ENCODE measurements around the gene RMP24.
"Not testable (repeated sequence)": the region's sequence is repeated elsewhere in the genome, so short reads cannot be mapped to it uniquely, and the experiment has no call there.

Gene RMP24

GRCh38 chr18:35972197-35973000 is at the start of gene RMP24:
Gene RMP24 (plus strand): TSS chr18:35972679.
- peak; percentile 89 for DNase-seq (ENCODE audit: low read depth)

GRCh38 chr18:35923939-35924684 is 48.4 kb upstream of the RMP24 start:
- no peak for DNase-seq (ENCODE audit: low read depth)

- DNase-seq (ENCODE audit: low read depth) = no peak
Observed at GRCh38 chr18:35926884-35927283, 45.6 kb upstream of the RMP24 start.

GRCh38 chr18:35927430-35927829 is 45.0 kb upstream of the RMP24 start:
- DNase-seq (ENCODE audit: low read depth) = no peak

GRCh38 chr18:35933982-35934381 is 38.5 kb upstream of the RMP24 start:
- no peak for DNase-seq (ENCODE audit: low read depth)

GRCh38 chr18:35934891-35935290 is 37.6 kb upstream of the RMP24 start:
- DNase-seq (ENCODE audit: low read depth) = no peak

GRCh38 chr18:35935805-35936204 is 36.7 kb upstream of the RMP24 start:
- no peak for DNase-seq (ENCODE audit: low read depth)

DNA sequence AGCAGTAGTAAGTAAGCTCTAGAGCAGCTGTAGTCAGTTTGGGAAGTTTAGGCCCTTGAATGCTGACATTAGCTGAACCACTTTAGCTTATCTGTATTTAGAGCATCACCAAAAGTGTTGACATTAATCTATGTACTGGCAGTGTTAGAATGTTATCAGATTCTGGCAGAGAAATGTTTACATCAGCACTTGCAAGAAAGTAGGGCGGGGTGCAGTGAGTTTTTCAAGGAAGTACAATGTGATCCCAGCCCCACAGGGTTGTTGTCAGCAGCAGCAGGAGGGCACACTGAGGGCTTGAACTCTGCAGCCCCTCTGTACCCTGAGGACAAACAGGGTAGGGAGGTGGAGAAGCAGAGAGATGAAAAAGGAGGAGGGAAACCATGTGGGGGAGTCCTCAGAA is 35.5 kb upstream of the RMP24 start:
- DNase-seq (ENCODE audit: low read depth) = no peak

GRCh38 chr18:35938158-35938557 is 34.3 kb upstream of the RMP24 start:
- no peak for DNase-seq (ENCODE audit: low read depth)

GRCh38 chr18:35938562-35938961 is 33.9 kb upstream of the RMP24 start:
- DNase-seq (ENCODE audit: low read depth) = no peak

GRCh38 chr18:35939138-35939537 is 33.3 kb upstream of the RMP24 start:
- no peak for DNase-seq (ENCODE audit: low read depth)

- no peak for DNase-seq (ENCODE audit: low read depth)
Observed at GRCh38 chr18:35941299-35941698, 31.2 kb upstream of the RMP24 start.

DNA sequence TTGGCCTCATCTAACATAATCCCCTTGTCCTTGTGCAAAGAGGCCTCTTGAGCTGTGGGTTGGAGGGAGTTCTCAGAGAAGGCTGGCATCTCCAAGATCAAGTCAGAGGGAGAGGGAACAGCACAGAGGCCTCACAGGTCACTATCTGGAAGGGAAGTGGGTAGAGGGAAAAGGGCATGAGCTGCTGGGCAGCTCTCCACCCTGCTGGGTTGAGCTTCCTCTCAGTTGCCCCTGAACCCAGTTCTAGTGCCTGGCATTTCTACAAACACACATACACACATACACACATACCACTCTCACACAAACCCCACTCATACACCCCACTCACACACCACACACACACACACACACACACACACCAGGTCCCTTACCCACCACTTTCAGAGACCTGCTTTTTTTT is 30.3 kb upstream of the RMP24 start:
- DNase-seq (ENCODE audit: low read depth) = no peak

DNA sequence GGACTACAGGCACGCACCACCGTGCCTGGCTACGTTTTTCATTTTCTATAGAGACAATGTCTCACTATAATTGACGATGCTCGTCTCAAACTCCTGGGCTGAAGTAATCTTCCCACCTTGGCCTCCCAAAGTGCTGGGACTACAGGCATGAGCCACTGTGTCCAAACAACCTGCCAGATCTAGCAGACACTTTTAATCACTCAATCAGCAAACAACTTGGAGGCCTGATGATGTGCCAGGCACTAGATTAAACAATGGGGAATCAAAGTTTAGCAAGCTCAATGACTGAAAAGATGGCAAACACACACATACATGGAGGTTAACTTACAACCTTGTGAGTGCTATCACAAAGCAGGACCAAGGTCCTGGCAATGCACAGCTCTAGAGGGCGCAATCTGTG is 29.8 kb upstream of the RMP24 start:
- DNase-seq (ENCODE audit: low read depth) = no peak

DNA sequence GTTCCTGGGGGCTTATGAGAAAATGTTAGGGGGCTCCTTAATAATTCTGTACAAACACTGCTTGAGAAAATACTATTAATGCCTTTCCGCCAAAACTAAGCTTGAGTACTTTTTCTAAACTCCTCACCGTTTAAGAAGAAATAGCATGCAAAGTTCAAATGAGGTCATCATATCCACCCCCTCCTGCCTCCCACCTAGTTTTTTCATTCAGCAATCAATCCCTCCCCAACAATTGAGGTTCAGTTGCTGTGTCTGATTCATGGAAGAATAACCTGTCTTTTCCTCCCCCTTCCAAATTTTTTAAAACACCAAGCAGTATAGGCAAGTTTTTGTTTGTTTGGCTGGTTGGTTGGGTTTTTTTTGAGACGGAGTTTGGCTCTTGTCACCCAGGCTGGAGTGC is 24.4 kb upstream of the RMP24 start:
- DNase-seq (ENCODE audit: low read depth) = no peak

DNA sequence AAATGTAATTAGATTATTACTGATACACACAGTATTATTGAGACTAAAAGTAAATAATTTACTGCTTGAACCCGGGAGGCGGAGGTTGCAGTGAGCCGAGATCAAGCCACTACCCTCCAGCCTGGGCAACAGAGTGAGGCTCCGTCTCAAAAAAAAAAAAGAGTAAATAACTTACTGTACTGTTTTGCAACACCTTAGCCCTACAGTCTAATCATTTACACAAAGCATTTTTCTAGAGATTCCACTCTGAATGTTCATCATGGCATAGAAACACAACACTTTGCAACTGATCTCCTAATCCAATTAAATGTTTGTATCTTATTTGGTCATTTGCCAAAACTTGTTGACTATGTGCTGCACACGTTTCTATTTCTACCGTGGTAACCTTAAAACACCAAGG is 23.4 kb upstream of the RMP24 start:
- no peak for DNase-seq (ENCODE audit: low read depth)

DNA sequence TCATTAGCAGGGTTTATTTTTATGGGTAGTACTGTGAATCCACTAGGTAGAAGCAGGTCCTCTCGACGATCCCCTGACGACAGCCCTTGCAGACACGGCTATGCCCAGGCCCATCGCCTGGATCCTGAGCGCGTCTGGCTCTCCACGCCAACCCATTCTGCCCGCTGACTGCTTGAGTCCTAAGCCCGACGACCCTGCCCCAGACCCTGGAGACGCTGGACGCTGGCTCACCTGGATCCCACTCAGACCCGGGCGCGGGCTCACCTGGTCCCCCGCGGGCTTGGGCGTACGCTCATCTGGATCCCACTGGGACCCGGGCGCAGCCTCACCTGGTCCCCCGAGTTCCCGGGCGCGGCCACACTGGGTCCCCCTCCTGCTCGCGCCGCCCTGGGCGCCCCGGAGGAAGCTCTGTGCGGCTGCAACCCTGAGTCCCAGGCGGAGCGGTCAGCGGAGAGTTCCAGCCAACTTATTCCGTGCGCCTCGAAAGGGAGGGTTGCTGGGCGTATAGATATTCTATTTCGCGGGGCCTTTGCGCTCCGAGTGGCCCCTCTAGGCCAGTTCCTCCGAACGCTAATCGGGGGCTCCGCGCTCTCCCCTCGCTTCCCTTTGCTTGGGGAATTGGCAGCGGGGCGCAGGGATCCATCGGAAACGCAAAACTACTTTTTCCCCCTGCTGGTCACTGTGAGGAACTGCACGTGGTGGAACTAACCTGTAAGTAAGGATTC is 22.4 kb upstream of the RMP24 start:
- DNase-seq (ENCODE audit: low read depth) = peak; percentile 38

- DNase-seq (ENCODE audit: low read depth) = no peak
Observed at GRCh38 chr18:35950628-35950982, 21.9 kb upstream of the RMP24 start.

DNA sequence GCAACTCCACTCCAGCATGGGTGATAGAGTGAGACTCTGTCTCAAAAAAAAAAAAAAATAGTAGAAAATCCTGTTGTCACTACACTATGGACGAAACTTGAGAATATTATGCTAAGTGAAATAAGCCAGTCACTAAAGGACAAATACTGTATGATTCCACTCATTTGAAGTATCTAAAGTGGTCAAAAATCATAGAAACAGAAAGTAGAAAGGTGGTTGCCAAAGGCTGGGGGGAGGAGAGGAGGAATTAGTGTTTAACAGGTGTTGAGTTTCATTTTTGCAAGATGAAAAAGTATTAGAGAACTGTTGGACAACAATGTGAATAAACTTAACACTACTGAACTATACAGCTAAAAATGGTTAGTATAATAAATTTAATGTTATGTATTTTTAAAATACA is 18.8 kb upstream of the RMP24 start:
- no peak for DNase-seq (ENCODE audit: low read depth)

DNA sequence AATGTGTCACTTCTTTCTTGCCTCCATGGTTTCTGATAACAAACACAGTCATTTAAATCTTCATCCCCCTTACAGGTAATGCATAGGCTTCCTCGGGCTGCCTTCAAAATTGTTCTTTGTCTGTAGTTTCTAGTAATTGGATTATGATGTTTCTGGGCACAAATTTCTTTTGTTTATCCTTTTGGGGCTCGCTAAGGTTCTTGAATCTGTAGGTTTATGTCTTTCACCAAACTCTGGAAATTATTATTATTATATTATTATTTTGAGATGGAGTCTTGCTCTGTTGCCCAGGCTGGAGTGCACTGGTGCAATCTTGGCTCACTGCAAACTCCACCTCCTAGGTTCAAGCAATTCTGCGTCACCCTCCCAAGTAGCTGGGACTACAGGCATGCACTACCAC is 16.3 kb upstream of the RMP24 start:
- no peak for DNase-seq (ENCODE audit: low read depth)

- DNase-seq (ENCODE audit: low read depth) = no peak
Observed at GRCh38 chr18:35962320-35962719, 10.2 kb upstream of the RMP24 start.

DNA sequence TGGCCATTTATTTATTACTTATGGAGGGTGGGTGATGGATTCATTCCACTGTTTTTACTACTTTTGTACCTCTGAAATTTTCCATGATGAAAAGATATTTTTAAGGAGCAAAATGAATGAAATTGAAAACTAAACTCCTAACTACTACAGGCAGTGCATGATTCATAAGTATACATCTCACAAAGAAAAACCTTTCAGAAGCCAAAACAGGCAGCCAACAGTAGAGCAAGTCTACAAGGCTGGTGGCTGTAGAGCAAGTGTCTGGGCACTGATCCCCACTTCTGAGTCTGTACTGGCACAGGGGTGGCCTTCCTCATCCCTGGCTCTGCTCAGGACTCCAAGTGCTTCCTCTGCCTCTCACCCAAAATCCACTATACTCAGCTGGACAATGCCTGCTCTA is 8.2 kb upstream of the RMP24 start:
- no peak for DNase-seq (ENCODE audit: low read depth)

DNA sequence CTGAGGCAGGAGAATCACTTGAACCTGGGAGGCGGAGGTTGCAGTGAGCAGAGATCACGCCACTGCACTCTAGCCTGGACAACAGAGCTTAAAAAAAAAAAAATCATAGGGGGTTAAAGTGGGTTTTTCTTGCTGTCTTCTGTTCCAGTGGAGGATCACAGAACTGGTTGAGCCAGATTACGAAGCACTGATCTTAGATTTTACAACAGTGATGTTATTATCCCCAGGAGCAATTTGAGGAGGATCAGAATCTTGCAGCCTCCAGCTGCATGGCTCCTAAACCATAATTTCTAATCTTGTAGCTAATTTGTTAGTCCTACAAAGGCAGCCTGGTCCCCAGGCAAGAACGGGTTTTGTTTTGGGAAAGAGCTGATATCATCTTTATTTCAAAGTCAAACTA is 4.6 kb upstream of the RMP24 start:
- DNase-seq (ENCODE audit: low read depth) = not testable (repeated sequence)
